Thoracic aorta (tissue), 2 donors: ENCODE measurements around the gene ZCCHC2. TPM values are rescaled to one million over a fixed set of nuclear protein-coding genes. Genes with fewer than 3 reads are reported as not detected.

ENCODE experiments used
- ATAC-seq: fragments of 150-250 bp; one replicate; pipeline ENCODE4 v1.8.0; 2017; ENCODE audit warnings: low read depth; ENCODE audit not compliant: insufficient number of reproducible peaks, low FRiP score
- DNase-seq: peaks from one replicate; pipeline ENCODE4 v3.0.0-alpha.2; 2020; ENCODE audit warnings: low spot score
- H3K27ac ChIP-seq, 2 donors: fragments of 200-600 bp; sonication (generic); 1 replicate in 1 of 2; 2 replicates in 1 of 2; pipeline ENCODE4 v1.5.1; 2016; ENCODE audit warnings: mild to moderate bottlenecking in 2 of 2, moderate library complexity in 2 of 2
- H3K27me3 ChIP-seq: fragments of 200-600 bp; sonication (generic); replicated peaks from 2 replicates; pipeline ENCODE4 v1.6.0; 2016; ENCODE audit warnings: mild to moderate bottlenecking; ENCODE audit not compliant: insufficient read depth
- H3K36me3 ChIP-seq: fragments of 200-600 bp; sonication (generic); one replicate; pipeline ENCODE4 v1.5.1; 2016
- H3K4me1 ChIP-seq, 2 donors: fragments of 200-600 bp; sonication (generic); 1 replicate in 1 of 2; 2 replicates in 1 of 2; pipeline versions ENCODE4 v1.5.1 to v1.6.0; 2016; ENCODE audit warnings: low read depth in 2 of 2, mild to moderate bottlenecking in 1 of 2; ENCODE audit not compliant: control insufficient read depth in 1 of 2
- H3K4me3 ChIP-seq: fragments of 200-600 bp; sonication (generic); 2 replicates; pipeline ENCODE4 v1.5.1; 2016; ENCODE audit warnings: mild to moderate bottlenecking
- H3K9me3 ChIP-seq: fragments of 200-600 bp; sonication (generic); 2 replicates; pipeline ENCODE4 v1.5.1; 2016
- total RNA-seq, 2 donors: library from RNA; depleted of rRNA; stranded (reverse); fragments of >200 nt; gene quantifications; one replicate each; pipeline versions ENCODE4 v1.1.0 to v1.2.3, GENCODE V29; 2016
- TF ChIP-seq, protein P1 (sequence below): fragments of 200-600 bp; sonication (generic); IDR thresholded peaks from one replicate; pipeline ENCODE4 v1.5.1; 2019; ENCODE audit warnings: antibody characterized with exemption

ZCCHC2 gene
- total RNA-seq, 2 donors from 2014 or later, result 33.9 to 38.7 TPM

GRCh38 chr18:62617793-62618591 is 95.2 kb downstream of the ZCCHC2 start:
- Histone ChIP-seq H3K27ac (no peak overlapping the region), H3K4me3 (no peak overlapping the region), H3K36me3 (no peaks in the 10 kb centered on the region), H3K27me3 (no peaks in the 10 kb centered on the region), H3K9me3 (no peaks in the 10 kb centered on the region), H3K4me1 (no peaks in the 10 kb centered on the region)
- DNase-seq, result no peak
- TF ChIP-seq, protein P1, sequence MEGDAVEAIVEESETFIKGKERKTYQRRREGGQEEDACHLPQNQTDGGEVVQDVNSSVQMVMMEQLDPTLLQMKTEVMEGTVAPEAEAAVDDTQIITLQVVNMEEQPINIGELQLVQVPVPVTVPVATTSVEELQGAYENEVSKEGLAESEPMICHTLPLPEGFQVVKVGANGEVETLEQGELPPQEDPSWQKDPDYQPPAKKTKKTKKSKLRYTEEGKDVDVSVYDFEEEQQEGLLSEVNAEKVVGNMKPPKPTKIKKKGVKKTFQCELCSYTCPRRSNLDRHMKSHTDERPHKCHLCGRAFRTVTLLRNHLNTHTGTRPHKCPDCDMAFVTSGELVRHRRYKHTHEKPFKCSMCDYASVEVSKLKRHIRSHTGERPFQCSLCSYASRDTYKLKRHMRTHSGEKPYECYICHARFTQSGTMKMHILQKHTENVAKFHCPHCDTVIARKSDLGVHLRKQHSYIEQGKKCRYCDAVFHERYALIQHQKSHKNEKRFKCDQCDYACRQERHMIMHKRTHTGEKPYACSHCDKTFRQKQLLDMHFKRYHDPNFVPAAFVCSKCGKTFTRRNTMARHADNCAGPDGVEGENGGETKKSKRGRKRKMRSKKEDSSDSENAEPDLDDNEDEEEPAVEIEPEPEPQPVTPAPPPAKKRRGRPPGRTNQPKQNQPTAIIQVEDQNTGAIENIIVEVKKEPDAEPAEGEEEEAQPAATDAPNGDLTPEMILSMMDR, result no peak
- no peak for ATAC-seq

- ATAC-seq (no peak), DNase-seq (no peak)
- Histone ChIP-seq H3K9me3 (no peaks in the 10 kb centered on the region), H3K4me1 (no peaks in the 10 kb centered on the region), H3K27me3 (no peaks in the 10 kb centered on the region), H3K27ac (no peak overlapping the region), H3K36me3 (no peaks in the 10 kb centered on the region), H3K4me3 (no peak overlapping the region)
- TF ChIP-seq, protein P1, result no peak
These were observed 95.9 kb downstream of the ZCCHC2 start for GRCh38 chr18:62618735-62619134.

DNA sequence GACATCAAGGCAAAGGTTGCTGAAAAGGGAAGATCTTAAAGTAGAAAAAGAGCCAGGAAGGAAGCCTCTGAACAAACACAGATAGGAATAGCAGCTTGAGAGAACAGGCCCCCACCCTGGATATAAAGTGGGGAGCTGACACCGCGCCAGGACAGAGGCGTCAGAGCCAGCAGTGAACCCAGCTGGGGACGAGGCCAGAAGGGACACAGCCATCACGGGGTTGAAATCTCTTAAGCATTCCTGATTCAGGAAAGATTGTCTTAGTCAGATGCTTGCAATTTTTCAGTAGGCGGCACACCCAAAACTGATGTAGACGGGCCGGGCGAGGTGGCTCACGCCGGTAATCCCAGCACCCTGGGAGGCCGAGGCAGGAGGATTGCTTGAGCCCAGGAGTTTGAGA is 98.7 kb downstream of the ZCCHC2 start:
- no peak overlapping the region for H3K4me3 ChIP-seq
- ATAC-seq, result no peak
- H3K36me3 ChIP-seq, result no peaks in the 10 kb centered on the region
- no peaks in the 10 kb centered on the region for H3K9me3 ChIP-seq
- H3K27me3 ChIP-seq, result no peaks in the 10 kb centered on the region
- DNase-seq, result no peak
- TF ChIP-seq, protein P1, result no peak
- H3K4me1 ChIP-seq, result no peaks in the 10 kb centered on the region
- H3K27ac ChIP-seq, result no peak overlapping the region

- Histone ChIP-seq H3K36me3 (no peaks in the 10 kb centered on the region), H3K4me1 (no peaks in the 10 kb centered on the region), H3K4me3 (no peak overlapping the region), H3K9me3 (no peaks in the 10 kb centered on the region), H3K27me3 (no peaks in the 10 kb centered on the region), H3K27ac (no peak overlapping the region)
- no peak for DNase-seq
- no peak for ATAC-seq
- TF ChIP-seq, protein P1, result no peak
These were observed 102.2 kb downstream of the ZCCHC2 start for GRCh38 chr18:62625019-62625418.

Other genes with a start within 250 kb of the ZCCHC2 start
- 10 to 100 TPM in 1 of 2 donors, 1 to 10 TPM in 1; 4.9 to 14.2 TPM for gene TNFRSF11A, start 197.7 kb upstream of the ZCCHC2 start, total RNA-seq
- 10 to 100 TPM in 1 of 2 donors, 1 to 10 TPM in 1; 8.1 to 11.6 TPM for gene PHLPP1, start 192.5 kb downstream of the ZCCHC2 start, total RNA-seq